EL (cell line): ENCODE measurements around the gene SLC16A5.
A peak's percentile ranks its signal among the peaks of the same experiment; 100 is the strongest.
"Not testable (repeated sequence)": the region's sequence is repeated elsewhere in the genome, so short reads cannot be mapped to it uniquely, and the experiment has no call there.

Experiments used
- DNase-seq: peaks from one replicate; pipeline ENCODE4 v3.0.0-alpha.2; 2016

Gene SLC16A5

GRCh38 chr17:75135946-75136345 is 48.2 kb downstream of the SLC16A5 start:
- DNase-seq: no peak

GRCh38 chr17:75137762-75138161 is 50.0 kb downstream of the SLC16A5 start:
- not testable (repeated sequence) for DNase-seq

DNA sequence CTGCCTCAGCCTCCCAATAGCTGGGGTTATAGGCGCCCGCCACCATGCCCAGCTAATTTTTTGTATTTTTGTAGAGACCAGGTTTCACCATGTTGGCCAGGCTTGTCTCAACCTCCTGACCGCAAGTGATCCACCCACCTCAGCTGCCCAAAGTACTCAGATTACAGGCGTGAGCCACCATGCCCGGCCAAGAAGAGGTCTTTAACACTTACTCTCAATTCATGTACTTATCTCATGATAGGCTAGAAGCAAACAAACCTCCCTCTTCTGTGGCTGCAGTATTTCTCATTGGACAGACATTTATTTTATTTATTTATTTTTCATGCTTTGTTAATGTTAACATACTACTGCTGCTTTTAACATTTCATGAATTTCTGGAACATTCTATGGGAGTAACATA is 50.8 kb downstream of the SLC16A5 start:
- no peak for DNase-seq

GRCh38 chr17:75142236-75142971 is 54.6 kb downstream of the SLC16A5 start:
- DNase-seq: no peak

DNA sequence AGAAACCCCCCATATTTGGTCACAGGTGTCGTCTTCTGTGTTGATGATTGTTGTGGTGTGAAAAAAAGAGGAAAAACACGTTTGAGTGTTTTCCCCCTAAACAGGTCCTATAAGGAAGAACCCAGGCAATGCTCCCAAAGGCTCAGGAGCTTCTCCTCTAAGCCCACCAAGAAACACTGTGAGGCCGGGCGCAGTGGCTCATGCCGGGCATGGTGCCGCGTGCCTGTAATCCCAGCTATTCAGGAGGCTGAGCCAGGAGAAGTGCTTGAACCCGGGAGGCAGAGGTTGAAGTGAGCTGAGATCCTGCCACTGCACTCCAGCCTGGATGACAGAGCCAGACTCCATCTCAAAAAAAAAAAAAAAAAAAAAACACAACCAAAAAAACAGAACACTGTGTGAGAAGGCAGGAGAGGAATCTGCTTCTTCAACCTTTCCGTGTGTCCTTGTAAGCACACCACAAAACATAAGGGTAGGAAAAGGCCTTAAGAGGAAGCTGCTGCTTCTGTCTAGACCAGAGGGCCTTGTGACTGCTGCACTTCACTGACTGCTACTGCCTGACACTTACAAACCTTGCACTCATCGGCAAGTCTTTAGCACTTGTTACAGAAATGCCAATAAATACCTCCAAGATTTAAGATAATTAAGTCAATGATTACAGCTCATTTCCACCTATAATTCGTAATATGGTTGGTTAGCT is 57.2 kb downstream of the SLC16A5 start:
- no peak for DNase-seq

DNA sequence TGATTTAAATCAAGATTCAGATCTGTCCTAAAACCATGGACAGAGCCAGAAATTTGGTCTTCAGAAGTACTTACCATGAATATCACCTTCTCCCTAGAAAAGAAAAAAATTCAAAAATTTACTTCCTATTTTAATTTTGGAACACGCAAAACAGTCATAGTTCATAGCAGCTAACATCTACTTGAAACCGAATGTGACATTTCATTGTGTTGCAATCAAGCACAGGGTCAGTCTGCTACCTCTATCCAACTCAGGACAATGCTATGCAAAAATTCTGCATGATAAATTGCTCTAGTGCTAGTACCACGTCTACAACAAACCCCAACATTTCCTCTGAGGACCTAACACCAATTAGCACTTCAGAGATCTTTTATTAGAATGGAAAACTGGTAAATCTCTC is 58.8 kb downstream of the SLC16A5 start:
- DNase-seq: no peak

GRCh38 chr17:75147878-75148546 is 60.3 kb downstream of the SLC16A5 start:
- no peak for DNase-seq

DNA sequence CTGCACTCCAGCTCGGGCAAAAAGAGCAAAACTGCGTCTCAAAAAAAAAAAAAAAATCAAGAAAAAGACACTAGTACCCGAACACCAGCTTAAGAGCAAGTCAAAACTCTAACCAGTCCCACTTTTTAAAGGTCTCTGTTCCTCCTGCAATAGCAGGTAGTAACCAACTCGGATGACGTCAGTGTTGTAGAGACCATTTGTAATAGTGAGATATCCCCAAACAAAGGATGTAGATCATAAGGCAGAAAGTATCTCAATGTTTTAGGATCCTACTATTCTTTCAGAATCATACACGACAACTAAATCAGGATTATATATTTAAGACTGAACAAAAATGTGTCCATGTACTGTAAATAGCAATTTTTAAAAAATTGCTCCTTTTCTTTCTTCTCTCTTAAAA is 64.2 kb downstream of the SLC16A5 start:
- no peak for DNase-seq

DNA sequence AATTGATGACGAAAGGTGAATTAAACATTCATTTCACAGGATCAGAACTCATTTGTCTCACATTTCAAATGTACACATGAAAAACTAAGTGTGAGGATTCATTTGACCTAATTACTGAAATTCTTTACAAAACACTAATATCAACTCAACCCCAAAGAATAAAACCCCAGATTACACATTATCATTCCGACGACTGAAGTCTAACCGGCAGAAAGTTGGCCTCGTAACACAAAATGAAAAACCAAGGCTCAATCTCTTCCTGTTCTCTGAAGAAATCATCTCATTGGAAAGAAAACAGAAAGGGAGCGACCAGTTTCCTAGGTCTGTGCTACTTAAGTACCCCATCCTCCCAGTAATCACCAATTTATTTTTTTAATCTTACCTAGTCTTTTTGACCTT is 64.8 kb downstream of the SLC16A5 start:
- DNase-seq: no peak

GRCh38 chr17:75152922-75153779 is 65.4 kb downstream of the SLC16A5 start:
- peak; percentile 57 for DNase-seq

DNA sequence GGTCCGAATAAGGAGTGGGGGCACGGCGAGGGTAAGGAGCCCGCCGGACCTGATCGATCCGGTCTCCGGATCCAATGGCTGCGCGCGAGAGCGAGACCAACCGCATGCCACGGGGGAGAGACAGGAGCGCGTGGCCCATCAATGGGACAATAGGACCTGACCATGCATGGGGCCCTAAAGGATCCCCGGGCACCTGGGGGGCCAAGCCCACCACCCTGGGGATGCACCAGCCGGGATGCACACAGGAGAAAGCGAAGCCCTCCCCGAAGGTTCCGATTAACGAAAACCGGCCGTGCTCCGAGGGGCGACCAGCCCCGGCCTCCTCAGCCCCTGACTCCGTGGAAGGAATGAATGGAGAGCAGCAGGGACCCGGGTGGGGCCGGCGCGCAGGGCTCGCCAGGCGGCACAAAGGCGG is 66.0 kb downstream of the SLC16A5 start:
- peak; percentile 21 for DNase-seq

DNA sequence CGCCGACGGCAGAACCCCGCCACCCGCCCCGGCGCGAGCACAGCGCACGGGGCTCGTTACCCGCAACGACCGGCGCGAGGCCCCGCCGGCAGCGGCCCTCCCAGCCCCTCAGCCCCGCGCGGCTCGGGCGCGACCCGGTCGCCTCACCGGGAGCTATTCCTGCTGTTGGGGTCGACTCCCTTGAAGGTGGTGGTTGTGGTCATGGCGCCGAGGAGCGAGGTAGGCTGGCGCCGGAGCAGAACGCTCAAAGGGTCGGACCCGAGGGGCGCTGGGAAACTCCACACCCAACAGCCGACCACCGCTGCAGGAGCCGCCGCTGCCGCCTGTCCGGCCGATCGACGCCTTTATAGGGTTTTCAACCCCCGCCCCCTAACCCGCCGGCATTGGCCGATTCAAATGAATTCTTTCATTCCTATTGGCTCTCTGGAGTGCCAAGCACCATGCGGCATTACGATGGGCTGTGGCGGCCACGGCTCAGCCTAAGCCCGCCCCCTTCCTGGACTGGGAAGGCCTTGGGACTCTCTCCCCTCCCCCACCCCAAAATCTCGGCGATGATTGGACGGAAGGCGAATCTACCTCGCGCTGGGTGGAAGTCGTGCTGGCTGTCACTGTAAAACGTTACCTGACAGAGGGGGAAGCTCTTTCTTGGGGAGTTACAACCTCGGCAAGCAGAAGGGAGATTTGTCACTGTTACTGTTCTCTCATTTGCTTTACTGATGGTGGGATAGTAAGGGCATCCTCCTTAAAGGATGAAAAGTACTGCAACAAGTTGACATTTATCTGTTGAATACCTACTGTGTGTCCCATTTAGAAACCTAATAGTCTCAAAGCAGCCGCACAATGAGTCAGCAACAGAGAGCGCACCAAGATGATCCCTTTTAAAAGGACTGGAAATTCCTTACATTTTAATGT is 66.7 kb downstream of the SLC16A5 start, which contains the start of gene JPT1:
TSS of gene JPT1 (minus strand) at position 318 of the 912 bp plus-strand sequence. CDS start at position 203, 115 bp downstream.
- DNase-seq: peak; percentile 100

GRCh38 chr17:75155191-75155601 is 67.4 kb downstream of the SLC16A5 start:
- no peak for DNase-seq
